Measurements from ENCODE around the gene HEMK1.

The HEMK1 gene

DNA sequence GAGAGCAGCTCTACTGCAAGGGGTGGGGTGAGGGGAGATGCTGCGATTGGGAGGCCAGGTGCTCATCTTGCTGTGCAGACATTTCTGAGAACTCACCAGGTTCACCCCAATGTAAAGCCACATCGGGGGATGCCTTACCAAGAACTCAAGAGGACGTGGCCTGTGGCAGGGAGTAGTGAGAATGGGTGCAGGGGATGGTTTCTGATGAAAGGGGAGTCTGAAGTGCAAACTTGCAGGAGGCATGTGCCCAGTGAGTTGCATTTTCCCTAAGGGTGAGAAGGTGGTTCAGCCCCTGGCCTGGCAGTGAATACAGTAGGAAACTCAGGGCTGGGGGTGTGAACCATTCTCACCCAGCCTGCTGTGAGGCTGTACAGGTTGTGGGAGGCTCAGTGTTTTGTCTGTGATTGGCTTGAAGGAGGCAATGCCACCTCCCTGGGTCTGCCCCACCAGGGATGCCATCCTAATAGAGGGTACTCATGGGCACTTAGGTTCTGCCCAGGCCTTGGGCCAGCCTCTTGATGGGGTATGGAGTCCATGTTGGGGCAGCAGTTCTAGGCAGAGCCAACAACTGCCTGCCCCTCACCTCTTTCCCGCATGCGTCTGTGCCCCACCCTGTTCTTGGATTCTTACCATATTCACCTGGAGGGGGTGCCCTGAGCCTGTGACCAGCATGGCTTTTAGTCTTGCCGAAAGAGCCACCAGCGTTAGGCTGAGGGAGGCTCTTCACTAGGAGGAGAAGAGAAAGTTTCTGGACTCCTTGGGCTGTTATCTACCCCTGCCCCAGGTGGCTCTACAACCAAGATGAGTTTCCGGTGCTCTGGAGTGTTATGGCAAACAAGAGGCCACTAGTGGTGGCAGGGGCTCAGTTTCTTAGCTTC lies 4.5 kb downstream of the HEMK1 start:
- DNase-seq (ENCODE audit: low read depth): no peak

DNA sequence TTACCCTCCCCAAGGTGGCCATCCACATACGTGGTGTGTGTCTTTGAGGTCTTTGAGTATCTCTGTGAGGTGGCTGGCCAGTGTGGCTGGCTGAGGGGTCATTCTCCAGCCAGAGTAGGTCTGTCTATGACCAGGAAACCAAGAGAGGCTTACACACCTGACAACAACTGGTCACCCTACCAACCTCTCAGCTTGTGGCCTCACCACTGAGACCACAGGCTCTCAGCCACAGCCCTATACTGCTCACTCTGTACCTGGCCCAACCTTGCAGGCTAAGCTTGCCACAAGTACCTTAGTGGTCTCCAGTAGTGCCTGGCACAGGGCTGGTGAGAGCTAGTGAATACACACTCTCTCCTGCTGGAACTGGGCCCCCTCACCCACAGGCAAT lies 5.1 kb downstream of the HEMK1 start:
- DNase-seq (ENCODE audit: low read depth): no peak

DNA sequence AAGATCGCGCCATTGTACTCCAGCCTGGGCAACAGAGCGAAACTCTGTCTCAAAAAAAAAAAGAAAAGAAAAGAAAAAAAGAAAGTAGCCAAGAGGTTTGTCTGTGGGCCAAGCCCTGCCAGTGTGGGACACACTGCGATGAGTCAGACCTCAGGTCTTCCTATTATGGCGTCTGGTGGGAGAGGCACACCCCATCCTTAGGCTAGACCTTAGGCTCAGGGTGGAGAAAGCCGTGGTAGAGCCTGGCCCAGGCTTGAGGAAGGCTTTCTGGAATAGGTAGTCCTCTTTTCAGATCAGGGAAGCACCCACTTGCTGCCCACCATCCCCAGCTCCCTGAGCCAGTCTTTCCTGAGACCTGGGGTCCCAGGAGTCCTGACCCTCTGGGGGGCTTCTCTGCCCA lies 6.0 kb downstream of the HEMK1 start:
- no peak for DNase-seq (ENCODE audit: low read depth)

DNA sequence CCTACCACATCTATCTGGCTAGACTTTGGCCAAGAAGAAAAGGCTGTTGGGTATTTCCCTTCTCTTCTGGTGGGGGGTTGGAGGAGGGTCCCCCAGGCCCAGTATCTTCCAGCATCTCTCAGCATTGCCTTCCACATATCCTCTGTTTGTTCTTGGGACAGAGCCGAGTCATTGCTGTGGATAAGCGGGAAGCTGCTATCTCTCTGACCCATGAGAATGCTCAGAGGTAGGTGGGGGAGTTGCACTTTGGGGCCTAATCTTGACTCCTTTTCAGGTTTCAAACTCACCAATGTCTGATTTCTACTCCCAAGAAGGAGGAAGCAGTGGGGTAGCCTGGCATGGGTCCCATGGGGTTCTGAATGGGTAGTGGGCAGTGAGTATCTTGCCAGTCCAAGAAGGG lies 8.0 kb downstream of the HEMK1 start:
- DNase-seq (ENCODE audit: low read depth): no peak

DNA sequence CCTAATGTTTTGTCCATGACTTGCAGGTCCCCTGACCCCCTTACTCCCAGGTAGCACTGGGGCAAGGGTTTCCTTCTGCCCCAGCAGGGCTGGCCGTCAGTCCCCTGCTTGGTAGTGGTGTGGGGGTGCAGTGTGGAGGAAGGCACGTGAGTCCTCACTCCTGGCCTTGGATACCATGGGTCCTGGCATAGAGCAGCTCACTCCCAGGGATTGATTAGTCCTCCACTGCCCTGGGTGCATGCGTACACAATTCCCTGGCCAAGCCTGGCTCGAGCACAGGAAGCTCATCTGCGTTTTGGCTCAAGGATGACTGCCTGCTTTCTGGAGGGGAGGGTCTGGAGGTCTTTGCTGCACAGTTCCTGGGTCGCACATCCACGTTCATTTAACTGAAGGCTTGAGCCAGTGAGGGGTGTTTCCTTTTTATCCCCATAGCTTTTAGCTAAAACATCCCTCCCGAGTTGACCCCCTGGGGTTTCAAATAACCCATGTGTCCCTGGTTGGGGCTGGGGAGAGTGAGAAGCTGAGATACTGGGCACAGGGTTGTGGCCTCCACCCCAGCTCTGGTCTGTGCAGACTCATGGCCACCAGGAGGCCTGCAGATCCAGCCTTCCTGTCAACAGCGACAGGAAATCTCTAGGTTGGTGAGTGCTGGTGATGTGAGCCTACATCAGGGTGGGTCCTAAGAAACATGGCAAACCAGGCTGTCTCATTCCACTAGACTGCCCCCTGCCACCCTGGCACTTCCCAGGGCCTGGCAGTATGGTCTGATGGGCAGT lies 11.5 kb downstream of the HEMK1 start:
- DNase-seq (ENCODE audit: low read depth): no peak

DNA sequence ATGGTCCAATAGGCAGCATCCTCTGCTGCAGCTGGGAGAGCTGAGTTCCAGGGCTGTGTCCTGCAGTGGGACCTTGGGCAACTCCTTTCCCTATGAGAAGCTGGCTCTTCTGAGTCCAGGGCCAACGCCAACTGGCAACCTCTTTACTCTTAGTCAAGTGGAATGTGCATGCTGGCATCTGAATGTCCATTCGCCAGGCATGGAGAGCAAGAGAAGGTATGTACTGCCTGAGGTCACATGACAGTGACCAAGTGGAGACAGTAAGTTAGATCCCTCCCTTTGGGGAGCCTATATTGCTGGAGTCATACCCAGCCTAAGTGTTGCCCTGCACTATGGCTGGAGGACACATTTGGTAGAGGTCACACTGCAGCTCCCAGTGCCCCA lies 12.1 kb downstream of the HEMK1 start:
- DNase-seq (ENCODE audit: low read depth): peak; percentile 72

DNA sequence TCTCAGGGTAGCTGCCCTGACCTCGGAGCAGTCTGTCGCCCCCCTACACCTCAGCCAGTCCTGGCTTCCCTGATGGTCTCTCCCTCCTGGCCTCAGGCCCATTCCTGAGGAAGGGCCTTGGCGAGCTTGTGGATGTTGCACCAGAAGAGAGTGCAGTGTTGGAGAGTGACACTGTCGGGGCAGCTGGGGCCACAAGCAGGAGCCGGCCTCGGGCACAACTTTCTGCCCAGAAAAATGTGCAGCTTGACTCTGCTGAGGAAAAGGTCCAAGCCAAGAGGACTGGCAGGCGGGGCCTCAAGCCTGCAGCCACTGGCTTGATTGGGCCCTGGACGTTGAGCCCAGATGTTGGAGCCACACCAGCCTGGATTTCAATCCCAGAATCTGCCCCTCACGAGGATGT lies 12.8 kb downstream of the HEMK1 start:
- no peak for DNase-seq (ENCODE audit: low read depth)

DNA sequence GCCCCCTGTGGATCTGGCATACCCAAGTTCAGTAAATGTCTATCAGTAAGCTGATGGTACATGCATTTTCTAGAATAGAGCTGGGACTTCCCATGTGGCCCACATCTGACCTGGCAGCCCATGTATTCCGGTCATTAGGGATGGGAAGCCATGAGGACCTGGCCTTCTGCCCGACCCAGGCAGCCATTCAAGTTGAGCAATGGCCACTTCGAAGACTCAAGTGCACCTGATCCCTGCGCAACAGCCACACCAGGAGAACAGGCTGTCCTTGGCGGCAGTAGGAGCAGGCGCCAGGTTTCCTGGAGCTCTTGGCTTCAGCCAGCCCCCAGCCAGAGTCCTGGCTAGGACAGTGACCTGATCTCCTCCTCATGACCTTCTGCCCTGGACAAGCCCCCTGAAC lies 14.6 kb downstream of the HEMK1 start:
- peak; percentile 85 for DNase-seq (ENCODE audit: low read depth)

DNA sequence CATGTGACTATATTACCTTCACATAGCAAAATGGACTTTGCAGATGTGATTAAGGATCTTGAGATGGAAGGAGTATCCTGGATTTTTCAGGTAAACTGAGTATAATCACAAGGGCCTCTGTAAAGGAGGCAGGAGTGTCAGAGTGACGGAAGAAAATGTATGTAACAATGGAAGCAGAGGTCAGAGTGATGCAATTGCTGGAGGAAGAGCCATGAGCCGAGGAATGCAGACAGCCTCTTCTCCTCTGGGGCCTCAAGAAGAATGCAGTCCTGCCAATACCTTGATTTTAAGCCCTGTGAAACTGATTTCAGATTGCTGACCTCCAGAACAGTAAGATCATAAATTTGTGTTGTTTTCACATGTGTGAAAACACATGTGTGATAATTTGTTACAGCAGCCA lies 15.1 kb downstream of the HEMK1 start:
- DNase-seq (ENCODE audit: low read depth): no peak

DNA sequence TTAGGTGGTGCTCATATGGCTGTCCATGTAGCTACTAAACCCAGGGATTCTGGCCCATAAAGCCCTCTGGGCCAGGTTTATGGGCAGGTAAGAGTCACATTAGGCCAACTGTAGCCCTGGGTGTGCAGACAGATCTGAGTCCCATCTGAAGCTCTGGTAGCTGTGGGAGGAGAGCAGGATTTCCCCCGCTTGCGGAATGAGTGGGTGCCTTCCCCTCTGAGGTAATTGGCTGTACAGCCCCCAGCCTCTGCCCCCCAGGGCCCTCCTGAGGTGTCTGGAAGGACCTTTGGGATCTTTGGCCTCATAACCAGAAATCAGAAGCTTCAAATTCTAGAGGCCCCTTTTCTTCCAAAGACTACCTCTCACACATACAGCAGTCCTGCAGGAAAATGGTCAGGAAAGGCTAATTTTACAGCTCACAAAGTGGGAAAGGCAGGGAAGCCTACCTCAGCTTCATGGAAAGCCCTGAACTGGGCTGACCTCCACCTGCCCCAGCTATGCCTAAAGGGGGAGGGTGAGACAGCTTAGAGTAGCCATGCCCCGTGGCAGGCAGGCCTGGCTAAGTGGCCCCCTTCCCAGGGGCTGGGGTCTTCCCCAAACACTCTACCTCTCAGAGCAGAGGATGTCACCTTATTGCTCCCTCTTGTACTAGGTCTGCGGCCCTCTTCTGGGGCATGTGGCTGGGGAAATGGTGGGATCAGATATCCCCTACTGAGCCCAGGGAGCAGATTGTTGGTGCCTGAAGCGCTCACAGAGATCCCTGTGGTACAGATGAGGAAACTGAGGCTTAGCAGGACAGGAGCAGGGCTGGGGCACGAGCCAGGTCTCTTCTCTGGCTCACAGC lies 16.8 kb downstream of the HEMK1 start:
- DNase-seq (ENCODE audit: low read depth): no peak

DNA sequence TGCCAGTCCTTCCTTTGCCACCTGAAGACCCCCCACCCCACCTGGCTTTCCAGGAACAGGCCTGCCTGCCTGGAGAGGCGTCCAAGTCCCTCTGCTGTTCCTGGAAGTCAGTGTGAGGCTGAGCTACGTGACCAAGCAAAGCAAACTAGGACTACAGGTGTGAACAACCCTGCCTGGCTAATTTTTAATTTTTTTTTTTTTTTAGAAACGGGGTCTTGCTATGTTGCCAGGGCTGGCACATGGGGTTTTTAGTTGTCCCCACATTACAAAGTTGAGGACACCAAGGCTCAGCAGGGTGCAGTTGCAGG lies 17.4 kb downstream of the HEMK1 start:
- no peak for DNase-seq (ENCODE audit: low read depth)

DNA sequence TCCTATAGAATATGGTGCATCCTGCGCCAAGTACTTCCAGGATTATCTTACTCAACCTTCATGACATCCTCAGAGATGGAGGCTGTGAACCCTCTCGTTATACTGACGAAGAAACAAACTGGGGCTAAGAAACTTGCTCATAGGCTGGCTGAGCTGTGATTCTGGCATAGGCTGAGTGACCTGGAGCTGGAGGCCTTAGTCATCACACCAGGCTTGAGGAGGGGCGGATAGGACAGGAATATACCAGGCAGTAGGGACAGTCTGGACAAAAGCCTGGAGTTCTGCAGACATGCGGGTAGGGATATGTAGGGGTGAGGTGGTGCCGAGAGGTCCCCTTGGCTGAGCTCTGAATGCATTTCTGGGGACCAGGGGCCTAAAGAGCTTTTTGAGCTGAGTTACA lies 18.1 kb downstream of the HEMK1 start:
- no peak for DNase-seq (ENCODE audit: low read depth)

DNA sequence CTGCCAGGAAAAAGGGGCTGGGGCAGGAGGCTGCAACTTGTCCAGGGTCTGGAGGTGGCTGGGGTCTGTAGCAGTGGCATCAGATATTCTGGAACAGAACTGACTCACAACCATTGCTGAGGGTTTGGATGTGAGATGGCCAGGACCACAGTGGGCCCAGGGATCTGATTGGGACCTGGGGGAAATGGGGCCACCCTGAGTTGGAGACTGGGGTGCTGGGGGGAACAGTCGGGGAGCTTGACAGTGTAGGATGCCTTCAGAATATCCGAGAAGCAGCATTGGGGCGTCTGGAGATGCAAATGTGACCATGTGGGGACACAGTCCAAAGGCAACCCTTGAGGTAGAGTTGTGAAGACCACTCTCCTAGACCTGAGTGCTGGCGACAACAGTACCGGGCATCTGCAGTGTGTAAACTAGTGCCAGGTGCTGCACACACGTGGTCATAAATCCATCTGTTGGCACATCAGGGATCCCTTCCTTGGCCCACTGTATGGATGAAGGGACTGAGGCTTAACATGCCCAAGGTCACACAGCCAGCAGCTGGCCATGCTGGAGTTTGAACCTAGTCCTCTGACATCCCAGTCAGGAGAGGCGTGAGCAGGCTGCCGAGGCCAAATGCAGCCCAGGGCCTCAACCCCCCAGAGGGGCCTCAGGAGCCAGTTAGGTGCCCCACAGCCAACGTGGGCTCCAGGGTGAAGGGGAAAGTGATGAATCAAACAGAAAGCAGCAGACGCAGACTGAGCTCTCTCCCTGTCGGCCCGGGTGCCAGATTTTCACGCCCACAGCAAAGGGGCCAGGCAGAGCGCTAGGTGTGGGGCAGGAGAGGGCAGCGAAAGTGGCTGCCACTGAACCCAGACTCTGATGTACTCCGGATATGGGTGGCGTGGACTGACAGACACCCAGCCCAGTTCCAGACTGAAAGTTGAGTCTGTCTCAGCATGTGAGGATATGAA lies 18.8 kb downstream of the HEMK1 start:
- DNase-seq (ENCODE audit: low read depth): no peak

DNA sequence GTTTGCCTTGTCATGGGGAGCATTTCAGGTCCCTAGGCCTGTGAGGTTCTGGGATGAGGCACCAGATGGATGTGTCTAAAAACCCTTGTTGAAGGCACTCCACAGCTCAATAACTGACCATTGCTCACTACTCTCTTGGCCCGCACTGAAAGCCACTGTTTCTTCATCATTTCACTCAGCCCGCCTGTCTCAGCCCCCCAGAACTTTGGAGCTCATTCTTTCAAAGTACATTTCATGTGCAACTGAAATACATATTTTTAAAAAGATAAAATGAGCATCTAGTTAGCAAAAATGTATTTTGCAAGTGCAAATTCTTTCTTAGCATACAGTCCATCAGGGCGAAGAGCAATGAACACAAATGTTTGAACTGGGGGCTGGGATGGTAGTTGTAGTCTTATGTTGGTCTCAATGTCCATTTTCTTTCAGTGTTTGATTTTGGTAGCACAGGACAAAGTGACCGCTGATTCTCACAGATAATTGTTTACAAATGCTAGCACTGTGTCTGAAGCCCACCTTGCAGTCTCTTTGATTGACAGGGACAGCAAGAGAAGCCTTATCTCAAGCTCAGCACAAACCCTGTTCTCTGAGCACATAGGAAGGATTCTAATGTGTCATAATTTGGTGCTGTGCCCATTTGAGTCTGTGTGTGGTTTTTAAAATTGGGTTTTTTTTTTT lies 19.6 kb downstream of the HEMK1 start:
- DNase-seq (ENCODE audit: low read depth): no peak

DNA sequence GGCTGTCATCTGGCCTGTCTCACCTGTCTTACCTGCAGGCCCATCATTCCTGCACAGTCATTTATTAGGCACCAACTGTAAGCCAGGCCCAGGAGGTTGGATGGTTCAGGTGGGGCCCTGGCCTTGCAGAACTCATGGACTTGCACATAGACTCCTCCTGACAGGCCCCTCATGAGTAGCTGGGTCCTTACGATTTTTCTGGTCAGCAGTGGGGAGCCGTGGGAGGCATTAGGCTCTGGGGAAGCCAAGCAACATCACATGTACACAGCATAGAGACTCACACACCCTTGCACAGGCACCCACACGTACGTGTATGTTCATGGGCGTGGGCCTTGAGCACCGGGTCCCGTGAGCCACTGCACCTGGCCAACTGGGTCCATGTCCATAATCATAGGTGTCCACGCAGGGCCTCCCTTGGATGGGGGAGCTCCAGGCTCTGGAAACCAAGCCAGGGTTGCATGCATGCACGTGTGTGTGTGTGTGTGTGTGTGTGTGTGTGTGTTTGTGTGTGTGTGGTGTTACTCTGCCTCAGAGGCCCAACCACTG lies 21.9 kb downstream of the HEMK1 start:
- DNase-seq (ENCODE audit: low read depth): no peak

DNA sequence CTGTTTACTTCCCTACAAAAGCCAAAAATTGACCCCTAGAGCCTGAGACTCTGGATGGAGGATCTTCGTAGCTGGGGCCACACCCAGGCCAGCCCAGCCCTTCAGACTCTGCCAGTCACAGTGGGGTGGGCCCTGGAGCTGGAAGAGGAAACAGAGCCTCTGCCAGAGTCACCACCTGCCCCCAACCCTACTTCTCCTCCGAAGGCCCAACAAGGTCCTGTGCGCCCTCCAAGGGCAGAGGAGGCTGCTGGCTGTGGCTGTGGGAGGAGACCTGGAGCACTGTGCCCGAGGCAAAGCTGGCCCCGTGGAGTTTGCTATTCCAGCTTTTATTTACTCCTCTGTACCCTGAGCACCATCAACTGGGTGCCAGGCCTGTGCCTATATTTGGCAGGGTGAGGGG lies 23.2 kb downstream of the HEMK1 start:
- no peak for DNase-seq (ENCODE audit: low read depth)

DNA sequence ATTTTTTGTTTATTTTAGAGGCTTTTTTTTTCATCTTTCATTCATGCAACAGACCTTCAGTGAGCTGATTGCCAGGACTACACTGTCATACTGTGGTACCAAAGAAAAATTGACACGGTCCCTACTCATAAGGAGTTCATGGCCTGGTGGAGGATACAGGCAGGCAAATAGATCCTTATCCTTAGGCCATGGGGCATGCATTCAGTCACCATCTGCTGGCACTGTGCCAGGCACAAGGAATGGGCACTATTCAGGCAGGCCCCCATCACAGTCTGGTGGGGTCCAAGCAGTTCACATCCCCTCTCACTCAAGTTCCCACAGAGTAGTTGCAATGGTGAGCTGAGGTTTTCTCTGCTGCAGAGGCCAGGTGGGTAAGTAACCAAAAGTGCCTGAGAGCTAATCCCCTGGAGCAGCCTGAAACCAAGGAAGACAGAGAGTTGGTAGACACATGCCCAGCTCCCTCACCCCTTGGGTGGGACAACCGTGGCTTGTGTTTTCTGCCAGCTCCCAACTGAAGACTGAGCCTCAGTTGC lies 25.0 kb downstream of the HEMK1 start:
- DNase-seq (ENCODE audit: low read depth): no peak

DNA sequence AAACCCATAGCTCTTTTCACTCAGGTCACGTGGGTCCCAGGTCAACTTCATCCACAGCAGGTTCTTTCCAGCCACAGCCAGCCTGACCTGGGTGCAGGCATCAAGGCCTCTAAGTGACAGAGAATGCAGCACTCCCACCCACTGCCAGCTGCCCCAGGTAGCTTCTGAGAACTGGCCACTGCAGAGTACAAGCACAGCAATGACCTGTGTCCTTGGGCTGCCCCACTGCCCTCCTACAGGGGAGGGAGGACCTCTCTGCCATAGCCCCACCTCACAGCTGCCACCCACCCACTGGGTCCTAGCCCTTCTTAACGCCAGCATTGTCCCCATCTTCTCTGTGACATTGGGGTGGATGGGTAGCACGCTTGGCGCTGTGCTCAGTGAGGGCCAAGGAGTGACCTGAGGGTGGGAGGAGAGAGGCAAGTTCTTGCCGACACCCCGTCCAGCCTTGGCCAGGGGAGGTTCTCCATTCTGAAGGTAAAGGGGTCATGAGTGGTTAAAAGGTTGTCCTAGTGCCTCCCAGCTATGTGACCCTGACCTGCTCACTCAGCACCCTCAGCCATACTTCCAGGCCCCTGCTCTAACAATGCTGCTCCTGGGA lies 29.9 kb downstream of the HEMK1 start:
- no peak for DNase-seq (ENCODE audit: low read depth)

DNA sequence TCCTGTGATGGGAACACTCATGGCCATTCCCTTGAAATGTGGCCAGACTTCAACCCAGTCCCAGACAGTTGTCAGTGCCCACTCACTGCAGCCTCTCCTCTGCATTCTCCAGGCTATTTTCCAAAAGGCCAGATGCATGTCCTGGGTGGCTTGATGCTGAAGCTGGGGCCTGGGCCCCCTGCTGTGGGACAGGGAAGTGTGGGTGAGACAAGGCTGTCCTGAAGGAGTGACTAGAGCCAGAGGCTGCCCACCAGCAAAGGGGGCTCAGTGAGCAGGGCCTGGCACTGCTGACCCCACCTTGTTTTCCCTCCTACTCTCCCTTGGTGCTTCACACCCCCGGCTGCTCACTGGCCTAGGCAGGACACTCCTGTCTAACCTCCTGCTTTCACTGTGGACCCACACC lies 30.4 kb downstream of the HEMK1 start:
- no peak for DNase-seq (ENCODE audit: low read depth)

DNA sequence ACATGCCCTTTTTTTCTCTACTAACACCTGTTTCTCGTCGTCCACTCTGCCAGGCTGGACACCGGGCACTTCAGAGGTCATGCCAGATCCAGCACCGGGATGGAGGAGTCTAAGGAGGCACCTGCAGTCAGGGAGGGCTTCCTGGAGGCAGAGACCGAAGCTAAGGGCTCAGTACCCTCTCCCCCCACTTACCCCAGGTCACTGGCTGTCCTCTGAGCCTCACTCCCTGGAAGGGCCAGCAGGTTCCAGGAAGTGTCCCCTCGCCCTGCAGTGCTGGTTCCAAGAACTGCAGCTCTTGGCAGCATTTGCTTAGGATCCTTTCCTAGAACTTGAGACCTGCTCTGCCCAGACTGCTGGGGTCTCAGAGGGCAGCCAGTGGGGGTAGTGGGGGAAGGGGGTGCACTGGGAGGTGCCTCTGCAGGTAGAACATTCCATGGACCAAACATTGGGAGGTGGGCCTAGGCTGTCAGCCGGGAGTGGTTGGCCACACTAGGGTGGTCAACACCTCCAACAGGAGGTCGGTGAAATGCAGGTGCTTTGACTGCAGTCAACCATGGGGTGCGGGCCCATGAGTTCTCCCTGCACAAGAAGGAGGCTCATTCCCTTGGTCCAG lies 30.9 kb downstream of the HEMK1 start:
- no peak for DNase-seq (ENCODE audit: low read depth)
